HG03066 (cell line): ENCODE results near the gene ENC1.
A peak's percentile ranks its signal among the peaks of the same experiment; 100 is the strongest.

ENCODE experiments used
- ATAC-seq: cut with Tn5 transposase; IDR thresholded peaks from one replicate; pipeline ENCODE4 v1.9.1; 2021; ENCODE audit warnings: low read depth; ENCODE audit not compliant: unreplicated experiment

Gene ENC1

DNA sequence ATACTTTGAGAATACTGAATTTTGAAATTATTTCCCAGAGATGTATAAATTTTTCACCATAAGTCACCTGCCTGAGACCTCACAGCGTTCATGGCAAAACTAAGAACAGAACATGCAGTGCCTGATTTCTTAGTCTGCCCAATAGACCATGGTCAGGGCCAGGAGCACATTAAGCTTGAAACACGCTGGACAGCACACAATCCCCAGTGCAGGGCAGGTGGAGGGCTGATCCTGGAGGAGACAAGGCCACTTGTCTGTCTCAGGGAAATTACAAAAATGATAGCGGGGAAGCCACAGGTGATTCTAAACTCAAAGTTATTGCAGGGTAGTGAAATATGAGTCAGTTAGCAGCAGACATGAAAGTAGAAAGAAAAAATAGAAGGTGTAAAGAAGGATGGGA is 18.6 kb upstream of the ENC1 start:
- ATAC-seq = no peak

DNA sequence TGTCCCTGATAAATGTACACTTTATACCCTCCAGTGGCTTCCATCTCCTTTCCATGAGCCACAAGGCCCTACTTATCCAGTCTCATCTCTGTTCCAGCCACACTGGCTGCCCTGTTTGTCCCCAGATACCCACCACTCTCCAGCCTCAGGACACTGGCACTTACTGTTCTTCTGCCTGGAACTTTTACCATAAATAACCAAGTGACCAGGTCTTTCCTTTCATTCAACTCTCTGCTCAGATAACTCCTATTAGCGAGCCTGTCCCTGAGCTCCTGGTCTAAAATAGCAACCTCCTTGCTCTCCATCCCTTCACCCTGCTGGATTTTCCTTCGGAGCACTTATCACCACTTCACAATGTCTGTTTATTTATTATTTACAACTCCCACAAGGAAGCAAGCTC is 16.6 kb upstream of the ENC1 start:
- ATAC-seq = no peak

DNA sequence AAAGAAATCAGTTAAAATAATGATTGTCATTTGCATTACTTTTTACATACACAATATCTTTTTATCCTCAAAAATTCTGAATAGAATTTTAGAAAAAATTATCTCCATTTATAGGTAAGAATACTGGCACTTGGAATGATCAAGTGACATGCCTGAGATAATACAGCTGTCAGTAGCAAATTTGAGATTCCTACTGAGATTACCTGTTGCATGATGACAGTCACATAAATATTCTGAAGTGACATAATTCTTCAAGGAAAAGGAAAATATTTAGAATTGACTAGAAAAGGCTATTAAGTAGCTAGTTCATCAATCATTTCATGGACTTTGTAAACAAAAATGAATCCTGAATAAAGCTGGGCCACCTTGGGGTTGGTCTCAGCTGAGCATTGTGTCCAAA is 15.2 kb upstream of the ENC1 start:
- no peak for ATAC-seq

DNA sequence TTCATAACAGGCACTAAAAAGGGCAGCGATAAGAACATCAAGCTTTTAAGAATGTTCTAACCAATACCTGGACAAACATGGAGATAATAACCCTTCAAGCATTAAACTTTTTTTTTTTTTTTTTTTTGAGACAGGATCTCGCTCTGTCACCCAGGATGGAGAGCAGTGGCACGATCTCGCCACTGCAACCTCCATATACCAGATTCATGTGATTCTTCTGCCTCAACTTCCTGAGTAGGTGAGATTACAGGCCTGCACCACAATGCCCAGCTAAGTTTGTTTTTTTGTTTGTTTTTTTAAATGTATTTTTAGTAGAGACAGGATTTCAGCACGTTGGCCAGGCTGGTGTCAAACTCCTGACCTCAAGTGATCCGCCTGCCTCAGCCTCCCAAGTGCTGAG is 14.7 kb upstream of the ENC1 start:
- ATAC-seq = no peak

DNA sequence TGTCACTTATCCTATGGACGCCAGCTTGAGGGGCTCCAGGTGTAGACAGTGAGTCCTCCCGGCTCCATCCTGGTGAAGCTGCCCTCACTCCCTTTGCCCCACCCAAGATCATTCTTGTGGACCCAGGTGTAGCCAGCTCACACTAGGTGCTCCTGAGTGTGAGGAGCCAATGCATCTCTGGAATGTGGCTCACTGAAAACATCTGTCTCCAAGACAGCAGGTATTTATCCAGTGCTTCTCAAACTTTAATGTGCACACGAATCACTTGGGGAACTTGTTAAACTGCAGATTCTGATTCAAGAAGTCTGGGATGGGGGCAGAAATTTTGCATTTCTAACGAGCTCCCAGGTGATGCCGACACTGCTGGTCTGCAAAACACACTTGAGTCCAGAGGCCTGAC is 13.5 kb upstream of the ENC1 start:
- ATAC-seq = no peak

DNA sequence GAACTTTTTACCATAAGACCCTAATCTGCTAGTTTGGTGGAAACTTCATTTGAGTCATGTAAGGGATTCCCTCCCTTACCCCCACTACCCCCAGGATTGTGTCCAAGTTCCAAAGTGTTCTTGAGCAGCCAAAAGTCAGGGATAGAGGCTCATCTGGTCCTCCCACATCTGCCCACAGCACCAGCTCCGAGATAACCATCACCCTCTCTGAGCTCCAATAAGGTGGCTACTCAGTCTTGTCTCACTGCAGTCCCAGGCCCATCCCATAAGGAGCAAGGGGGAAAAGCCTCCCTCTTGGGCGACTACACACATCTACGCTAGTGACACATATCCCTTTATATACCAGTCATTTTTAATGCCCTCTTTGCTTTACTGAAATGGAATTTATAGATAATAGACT is 12.0 kb upstream of the ENC1 start:
- ATAC-seq = no peak

DNA sequence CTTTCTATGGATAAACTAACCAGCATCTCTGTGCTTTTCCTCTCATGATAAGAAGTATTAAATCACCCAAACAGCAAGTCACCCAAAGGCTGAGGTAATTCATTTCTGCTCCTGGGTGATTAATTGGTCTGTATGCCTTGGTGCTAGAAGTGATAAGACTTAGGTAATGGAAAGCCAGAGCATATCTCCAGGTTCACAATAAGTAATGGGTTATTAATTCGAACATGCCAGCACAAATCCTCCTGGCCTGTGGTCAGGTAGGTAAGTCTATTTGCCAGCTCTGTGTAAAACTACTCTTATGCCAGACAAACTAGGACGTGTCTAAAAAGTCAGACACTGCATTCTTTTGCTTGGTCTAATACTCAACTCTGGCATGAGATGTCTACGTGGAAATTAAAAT is 11.2 kb upstream of the ENC1 start:
- no peak for ATAC-seq

DNA sequence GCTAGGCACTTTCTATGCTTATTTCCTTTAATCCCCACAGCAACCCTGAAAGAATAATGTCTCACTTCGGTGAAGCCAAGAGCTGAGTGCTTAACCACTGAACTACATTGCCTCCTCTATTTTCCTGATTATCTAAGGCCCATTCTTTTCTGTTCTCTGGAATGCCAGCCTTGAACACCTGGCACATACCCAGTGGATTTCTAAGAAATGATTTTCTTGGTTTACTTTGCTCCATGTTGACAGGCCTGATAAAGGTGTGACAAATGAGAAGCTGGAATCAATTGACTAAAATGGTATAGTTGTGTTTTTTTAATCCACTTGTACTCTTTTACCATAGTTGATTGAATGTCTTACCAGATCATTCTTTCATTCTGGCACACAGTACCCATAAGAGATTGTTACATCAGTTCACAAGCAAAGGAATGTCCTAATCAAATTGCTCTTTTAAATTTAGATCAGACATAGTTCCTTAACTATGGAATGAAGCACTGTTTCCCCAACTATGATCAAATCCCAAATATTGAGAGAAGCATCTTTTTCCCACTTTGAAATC is 9.0 kb upstream of the ENC1 start:
- ATAC-seq = no peak

DNA sequence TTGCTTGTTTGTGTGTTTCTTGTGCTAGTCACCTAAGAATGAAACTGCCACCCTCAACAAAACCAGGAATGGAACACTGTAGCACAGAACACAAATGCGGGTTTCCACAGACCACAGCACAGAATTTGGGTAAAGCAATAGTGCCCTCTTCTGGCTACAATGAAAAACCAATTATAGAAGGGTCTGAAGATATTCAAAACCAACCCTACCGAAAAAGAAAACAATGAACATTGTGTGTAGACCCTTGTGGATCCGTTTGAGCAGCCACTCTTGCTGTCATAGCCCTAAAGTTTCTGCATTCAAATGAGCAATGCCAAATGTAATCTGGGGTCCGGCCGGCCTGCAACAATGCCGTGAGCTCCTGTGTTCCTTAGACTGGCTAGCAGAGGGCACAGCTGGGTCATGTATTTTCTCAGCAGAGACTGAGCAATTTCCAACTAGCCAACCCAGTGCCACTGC is 8.3 kb upstream of the ENC1 start:
- ATAC-seq = peak; percentile 75

DNA sequence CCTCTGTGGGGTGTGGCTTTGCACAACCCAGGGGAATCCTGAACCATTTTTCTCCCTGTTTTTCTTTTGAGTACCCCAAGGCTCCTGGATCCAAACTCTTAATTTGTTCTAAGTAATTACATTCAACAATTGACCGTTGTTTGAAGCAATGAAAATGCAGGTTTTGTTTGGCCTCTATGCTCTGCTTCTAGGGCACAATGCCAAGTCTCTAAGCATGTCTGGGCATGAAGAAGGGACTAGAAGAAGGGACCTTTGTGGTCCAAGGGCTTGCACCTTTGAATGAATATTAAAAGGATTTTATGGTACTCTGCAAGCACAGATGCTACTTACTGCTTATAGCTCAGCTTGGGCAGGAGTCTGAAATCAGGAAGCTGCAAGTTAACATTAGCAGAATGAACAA is 6.6 kb upstream of the ENC1 start:
- no peak for ATAC-seq

DNA sequence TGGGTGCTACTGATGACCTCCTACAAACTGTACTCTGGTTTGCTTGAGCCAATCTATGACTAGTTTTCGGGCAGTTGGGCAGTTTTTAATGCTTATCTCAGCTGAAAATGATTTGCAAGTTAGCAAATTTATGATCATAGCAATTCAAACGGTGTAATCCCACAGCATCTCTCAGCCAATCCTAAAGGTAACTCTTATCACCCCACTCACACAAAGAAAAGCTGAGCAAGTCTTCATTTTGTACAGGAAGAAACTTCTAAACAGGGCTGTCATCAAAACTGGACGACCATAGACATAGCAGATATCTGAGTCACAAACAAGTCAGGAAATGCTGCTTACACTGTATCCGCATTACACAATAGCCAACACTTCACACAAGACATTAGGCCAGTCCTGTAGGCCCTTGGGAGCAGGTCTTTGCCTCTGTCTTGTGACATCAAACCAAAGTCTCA is 2.6 kb upstream of the ENC1 start:
- ATAC-seq = no peak

DNA sequence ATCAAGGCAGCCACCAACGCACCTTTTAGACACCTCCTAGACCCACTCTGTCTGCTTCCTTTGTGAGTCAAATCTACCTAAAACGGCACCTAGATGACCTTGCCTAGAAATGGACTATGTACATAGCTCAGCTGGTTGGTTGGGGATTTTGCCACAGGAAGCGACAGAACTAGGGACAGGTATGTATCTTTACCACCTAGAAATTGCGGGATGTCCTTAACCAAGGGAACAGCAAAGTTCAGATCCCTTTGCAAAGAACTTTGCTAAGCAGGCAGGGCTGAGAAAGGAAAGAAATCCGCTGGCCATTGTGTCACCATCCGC is 2.0 kb upstream of the ENC1 start:
- ATAC-seq = no peak

DNA sequence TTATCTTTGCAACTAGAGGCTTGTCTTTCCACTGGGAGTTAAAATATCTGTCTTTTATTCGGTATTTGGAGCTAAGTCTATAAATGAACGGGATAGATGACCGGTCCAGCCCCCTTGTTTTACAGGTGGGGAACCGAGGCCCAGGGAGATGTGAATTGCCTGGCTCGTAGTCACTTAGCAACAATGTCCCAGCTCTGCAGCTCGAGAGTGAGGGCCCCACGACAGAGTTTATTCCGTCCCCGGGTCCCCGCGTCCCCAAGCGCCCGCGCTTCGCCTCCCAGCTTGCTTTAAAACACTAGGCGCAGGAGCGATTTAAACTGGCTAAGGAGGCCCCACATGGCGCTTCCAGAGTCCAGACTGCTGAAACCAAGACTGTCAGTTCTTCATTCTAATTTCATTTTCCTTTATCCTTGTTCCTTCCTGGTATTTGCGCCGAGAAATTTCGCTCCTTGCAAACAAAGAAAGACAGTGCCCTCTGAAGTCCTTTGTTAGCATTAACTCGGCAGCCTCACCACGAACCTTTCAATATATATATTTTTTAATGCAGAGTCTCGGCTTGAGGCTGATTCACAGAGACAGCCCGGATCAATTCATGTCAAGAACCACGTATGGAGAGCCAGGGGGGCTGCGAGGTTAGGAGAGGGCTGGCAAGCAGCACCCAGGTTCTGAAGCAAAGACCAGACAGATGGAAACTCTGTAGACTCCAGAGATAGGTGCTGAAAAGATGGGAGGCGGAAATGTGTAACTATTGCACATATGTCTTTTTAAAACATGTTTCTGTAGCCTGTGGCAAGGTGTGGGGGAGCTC is 1.4 kb upstream of the ENC1 start:
- ATAC-seq = no peak

DNA sequence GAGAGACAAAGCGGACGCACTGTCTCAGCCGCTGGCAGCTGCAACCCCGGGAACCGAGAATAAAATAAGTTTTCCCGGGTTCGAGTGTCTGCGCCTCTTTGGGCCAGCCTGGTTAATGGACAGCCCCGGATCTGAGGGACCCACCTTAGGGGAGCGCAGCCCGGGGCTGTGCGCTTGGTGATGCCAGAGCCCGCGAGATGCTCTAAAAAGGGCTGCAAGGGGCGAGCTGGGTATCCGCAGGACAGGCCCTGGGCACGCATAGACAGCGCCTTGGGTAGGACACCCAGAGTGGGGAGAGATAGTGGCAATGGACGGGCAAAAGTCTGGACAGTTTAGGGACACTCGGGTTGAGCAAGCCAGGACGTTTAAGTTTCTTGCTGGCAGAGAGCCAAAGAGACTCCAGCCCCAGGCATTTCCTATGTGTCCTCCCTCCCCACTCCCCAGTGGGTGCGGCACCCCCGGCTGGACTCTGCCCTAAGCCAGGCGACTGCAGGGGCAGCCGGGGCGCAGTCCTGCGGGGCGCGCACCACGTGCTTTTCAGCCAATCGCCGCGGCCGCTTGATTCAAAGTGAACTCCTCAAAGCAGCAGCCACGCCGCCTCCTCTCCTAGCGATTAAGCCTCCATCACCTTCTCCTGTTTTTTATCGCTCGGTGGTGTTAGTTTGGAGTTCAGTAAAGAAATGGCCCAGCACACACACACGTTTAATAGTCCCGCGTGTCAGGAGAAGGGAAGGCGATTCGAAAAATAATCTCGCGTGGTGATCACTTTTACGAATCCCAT is 616 bp upstream of the ENC1 start:
- peak; percentile 20 for ATAC-seq

DNA sequence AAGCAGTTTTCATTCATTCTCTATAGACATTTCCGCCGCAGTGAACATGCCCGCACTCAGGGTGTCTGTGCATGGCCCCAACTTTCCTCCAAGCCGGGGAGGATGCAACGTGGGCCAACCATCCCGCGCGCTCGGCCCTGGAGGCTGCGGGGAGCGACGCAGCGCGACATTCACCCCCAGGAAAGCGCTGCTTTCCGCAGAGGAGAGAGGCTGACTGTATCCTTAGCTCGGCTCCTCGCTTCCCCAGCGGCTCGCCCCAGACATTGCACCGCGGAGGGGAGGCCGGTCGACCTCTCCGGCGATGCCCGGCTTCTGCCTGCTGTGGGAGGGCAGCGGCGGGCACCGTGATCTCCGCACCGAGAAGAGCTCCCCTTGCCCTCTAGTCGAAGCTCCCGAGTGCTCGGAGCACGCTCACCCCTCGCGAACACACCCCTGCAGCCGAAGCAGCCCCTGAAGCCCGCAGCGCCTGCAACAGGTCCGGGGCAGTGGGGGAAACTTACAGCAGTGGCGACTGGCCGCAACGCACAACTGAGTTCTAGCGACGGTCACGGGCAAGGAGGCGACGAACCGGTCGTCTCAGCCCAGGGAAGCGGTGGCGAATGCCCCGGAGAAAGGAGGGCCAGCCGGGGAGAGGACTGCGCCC is 600 bp downstream of the ENC1 start:
- ATAC-seq = peak; percentile 12

DNA sequence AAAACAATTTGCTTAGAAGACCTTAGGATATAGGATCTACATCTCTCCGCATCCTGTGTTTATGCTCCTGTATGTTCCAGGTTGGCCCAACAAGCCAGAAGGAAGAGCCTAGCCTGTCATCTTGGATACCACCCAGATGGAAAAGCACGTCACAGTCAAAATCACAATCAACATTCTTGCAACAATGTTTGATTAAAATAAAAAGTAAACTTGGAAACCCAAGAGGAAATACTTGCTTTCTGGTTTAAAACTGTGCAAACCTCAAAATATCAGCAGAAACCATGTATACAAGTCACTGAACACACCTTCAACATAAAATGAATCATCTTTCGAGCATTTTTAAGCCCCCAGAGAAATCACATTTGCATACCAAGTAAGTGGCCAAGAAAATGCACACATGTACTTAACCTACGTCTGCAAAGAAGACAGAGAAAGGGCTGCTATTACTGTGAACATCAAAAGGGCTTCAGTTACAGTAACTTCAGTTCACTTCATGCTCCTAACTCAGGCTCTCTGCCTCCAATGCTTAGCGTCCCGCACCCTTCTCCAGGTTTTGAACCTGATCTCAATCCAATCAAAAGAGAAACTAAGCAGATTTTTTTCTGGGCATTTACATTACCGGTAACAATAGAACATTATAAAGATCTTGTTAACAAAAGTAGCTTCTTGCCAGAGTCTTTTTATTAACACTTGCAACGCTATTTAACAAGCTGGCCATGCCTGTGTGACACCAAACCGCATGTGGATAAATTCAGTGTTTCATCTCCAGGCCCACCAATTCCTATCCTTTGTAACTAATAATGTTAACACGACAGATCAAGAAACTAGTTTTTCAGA is 1.3 kb downstream of the ENC1 start:
- peak; percentile 33 for ATAC-seq

DNA sequence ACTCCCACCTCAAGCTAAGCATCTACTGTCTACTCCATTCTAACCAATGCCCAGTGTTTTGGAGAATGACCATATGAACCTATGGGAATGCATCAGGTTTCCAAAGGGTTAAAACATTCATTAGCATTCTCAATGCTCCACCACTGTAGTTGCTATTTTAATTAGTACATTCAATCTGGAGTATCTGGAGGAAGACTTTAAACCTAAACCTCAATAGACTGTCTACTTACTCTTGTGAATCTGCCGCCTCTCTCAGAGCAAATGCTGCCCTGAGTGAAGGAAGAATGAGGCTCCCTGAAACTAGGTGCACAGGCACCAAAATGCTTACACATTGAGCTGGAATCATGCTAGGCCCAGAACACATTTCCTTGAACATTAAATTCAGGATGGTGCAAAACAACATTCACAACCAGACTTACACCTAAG is 2.0 kb downstream of the ENC1 start:
- ATAC-seq = no peak

DNA sequence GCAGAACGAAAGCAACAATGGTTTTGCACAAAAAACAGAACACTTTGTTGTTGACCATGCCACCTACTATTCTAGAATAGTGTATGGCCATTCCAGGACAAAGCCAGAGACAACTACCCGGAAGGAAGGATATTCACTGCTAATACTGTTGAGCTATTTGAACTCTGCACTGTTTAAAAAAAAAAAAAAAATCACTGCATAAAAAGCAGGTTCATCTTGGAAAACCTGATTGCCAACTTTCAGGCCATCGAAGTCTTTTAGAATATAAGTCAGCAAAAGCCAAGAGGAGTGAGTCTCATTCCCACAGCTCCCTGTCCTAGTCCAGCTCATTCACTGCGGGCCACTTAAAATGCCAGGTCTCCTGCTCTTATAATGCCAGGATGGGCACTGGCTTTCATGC is 4.0 kb downstream of the ENC1 start:
- no peak for ATAC-seq

DNA sequence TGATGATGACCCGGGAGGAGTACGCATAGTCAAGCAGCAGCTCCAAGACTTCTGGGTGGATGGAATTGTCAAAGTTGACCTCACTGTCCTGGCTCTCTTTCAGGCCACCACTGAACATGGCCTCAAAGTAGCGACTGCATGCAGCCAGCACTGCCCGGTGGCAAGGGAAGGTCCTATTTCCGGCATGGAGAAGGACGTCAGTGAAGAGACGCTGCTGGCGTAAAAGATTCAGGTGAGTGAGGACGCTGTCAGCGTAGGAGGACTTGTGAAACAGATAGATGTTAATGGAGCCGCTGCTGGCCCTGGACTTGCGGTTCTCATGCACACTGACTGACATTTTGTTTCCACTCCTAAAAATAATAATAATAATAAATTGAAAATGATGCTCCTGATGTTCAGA is 4.4 kb downstream of the ENC1 start:
- ATAC-seq = no peak

DNA sequence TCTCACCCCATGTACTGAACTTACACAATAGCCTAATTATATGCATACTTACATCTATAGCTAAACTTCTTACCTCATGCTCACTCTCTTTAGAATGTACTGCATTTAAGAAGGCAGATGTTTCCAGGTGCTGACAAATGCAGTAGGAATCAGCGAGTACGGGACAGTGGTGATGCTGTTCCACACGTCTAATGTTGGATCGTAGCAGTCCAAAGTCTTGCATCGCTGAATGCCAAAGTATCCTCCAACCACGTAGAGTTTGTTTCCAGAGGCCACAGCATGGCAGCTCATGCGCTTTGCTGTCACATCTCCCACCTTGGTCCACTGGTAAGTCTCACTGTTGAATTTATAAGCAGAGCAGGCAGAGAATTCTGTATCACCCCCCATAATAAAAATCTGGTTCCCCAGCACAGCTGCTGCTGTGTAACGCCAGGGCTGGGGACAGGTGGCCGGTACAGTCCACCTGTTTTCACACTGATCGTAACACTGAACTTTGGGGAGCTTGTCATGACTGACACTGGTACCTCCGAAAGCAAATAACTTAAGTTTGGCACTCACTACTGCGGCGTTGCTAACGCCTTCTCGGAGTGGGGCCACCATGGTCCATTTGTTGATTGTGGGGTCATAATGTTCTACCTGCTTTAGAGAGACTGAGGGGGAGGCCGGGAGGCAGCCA is 5.8 kb downstream of the ENC1 start:
- no peak for ATAC-seq
